Panc1 (cell line): ENCODE results near the gene ALLC.

Source experiments
- CTCF ChIP-seq: fragments of 450-650 bp; IDR thresholded peaks from 2 replicates; pipeline ENCODE4 v1.5.1; 2017; ENCODE audit warnings: mild to moderate bottlenecking
- POLR2AphosphoS5 ChIP-seq: IDR thresholded peaks from 2 replicates; pipeline ENCODE4 v1.6.1; 2012; ENCODE audit warnings: mild to moderate bottlenecking, low read depth, low read length, moderate library complexity
- REST ChIP-seq, 2 experiments: IDR thresholded peaks; 2 replicates each; pipeline ENCODE4 v1.6.1; 2011 to 2012; ENCODE audit warnings: low read depth in 2 of 2, control low read depth in 1 of 2, low read length in 1 of 2, mild to moderate bottlenecking in 1 of 2, moderate library complexity in 1 of 2; ENCODE audit not compliant: insufficient read depth in 1 of 2
- SIN3A ChIP-seq: IDR thresholded peaks from 2 replicates; pipeline ENCODE4 v1.6.1; 2012; ENCODE audit warnings: low read depth, mild to moderate bottlenecking, low read length, moderate library complexity, borderline replicate concordance; ENCODE audit not compliant: insufficient read depth
- TCF7L2 ChIP-seq: IDR thresholded peaks from 2 replicates; pipeline ENCODE4 v1.6.1; 2011; ENCODE audit warnings: mild to moderate bottlenecking, low read depth, low read length, inconsistent platforms

GRCh38 chr2:3628241-3628679 lies 29.7 kb upstream of the ALLC start:
- TF ChIP-seq CTCF (no peak), REST (IDR thresholded peaks at IDR 0.05; ENCODE audit: insufficient read depth in 1 of 2, low read depth in 2 of 2, low read length in 1 of 2) (no peak), SIN3A (no peak), POLR2AphosphoS5 (no peak), TCF7L2 (no peak)
